Measurements from ENCODE around the gene MOCS3. TPM values are rescaled to one million over a fixed set of nuclear protein-coding genes. Genes with fewer than 3 reads are reported as not detected.

Gene MOCS3
- total RNA-seq = 8.4 and 9.5 TPM in 2 replicates

GRCh38 chr20:50958615-50959542 is at the start of gene MOCS3:
Gene MOCS3, plus strand, starts transcription at chr20:50958818. Its CDS starts 25 bp downstream, at chr20:50958843.

GRCh38 chr20:50931306-50932015 is 27.2 kb upstream of the MOCS3 start, which contains the start of gene ADNP:
Gene ADNP, minus strand, starts transcription at chr20:50931437. Its CDS starts 27,441 bp downstream, at chr20:50903996.

GRCh38 chr20:50957798-50958614 is 612 bp upstream of the MOCS3 start, which contains the start of gene DPM1:
Gene DPM1, minus strand, starts transcription at chr20:50958532. Its CDS starts 9 bp downstream, at chr20:50958523.

Other genes with a start within 250 kb of the MOCS3 start
- gene PARD6B, start 227.2 kb upstream of the MOCS3 start, total RNA-seq = 0.11 and 0.26 TPM in 2 replicates
- gene BCAS4, start 163.8 kb upstream of the MOCS3 start, total RNA-seq = 0.52 and 0.54 TPM in 2 replicates
- gene ADNP, start 27.4 kb upstream of the MOCS3 start, total RNA-seq = 29.3 and 43.9 TPM in 2 replicates
- 48.4 and 54.9 TPM in 2 replicates for gene DPM1, start 286 bp upstream of the MOCS3 start, total RNA-seq
- gene KCNG1, start 64.3 kb downstream of the MOCS3 start, total RNA-seq = 1.8 and 2.8 TPM in 2 replicates

Measured in dermis lymphatic vessel endothelial cell (primary cell).